HEK293 (cell line): ENCODE data around the gene CDT1.
A peak's percentile ranks its signal among the peaks of the same experiment; 100 is the strongest.

Source experiments
- CTCF ChIA-PET: fragments of 350-600 bp; formaldehyde crosslinking; extraction: SDS; loops from one replicate; lab custom pipeline; 2021; ENCODE audit warnings: antibody characterized with exemption; lab: Yijun Ruan, JAX
- POLR2A ChIA-PET: fragments of 300-600 bp; formaldehyde crosslinking; extraction: SDS; loops from one replicate; lab custom pipeline; 2020; ENCODE audit warnings: antibody characterized with exemption, inconsistent platforms; lab: Yijun Ruan, JAX
- H3K27ac ChIP-seq: fragments of 200-500 bp; sonication (Bioruptor generic); 2 replicates; pipeline ENCODE4 v1.5.1; 2014; ENCODE audit warnings: low read depth, low read length, control low read depth, inconsistent platforms; ENCODE audit errors: extremely low read depth
- H3K36me3 ChIP-seq, 2 experiments: fragments of 200-500 bp in 1 of 2; sonication (Bioruptor generic) in 1 of 2; 1 replicate in 1 of 2; 2 replicates in 1 of 2; pipeline ENCODE4 v1.5.1; 2014 to 2017; ENCODE audit warnings: inconsistent platforms in 2 of 2, low read length in 2 of 2; ENCODE audit not compliant: control insufficient read depth in 2 of 2, insufficient read depth in 1 of 2
- H3K4me1 ChIP-seq: fragments of 200-500 bp; sonication (Bioruptor generic); 2 replicates; pipeline ENCODE4 v1.5.1; 2014; ENCODE audit warnings: mild to moderate bottlenecking, low read length, inconsistent platforms; ENCODE audit not compliant: control insufficient read depth, insufficient read depth
- H3K4me3 ChIP-seq: 2 replicates; pipeline ENCODE4 v1.5.1; 2011; ENCODE audit warnings: low read depth, mild to moderate bottlenecking, control low read depth, low read length, moderate library complexity
- H3K9me3 ChIP-seq: fragments of 200-500 bp; sonication (Bioruptor generic); 2 replicates; pipeline ENCODE4 v1.5.1; 2014; ENCODE audit warnings: low read depth, low read length, inconsistent platforms; ENCODE audit not compliant: control insufficient read depth, insufficient read depth
- GLIS2 ChIP-seq: fragments of 450-650 bp; formaldehyde crosslinking; IDR thresholded peaks from 2 replicates; pipeline ENCODE4 v1.5.1; 2016; ENCODE audit warnings: missing biosample characterization, missing genetic modification characterization
- OSR2 ChIP-seq: fragments of 450-650 bp; formaldehyde crosslinking; IDR thresholded peaks from 2 replicates; pipeline ENCODE4 v1.5.1; 2016; ENCODE audit warnings: missing biosample characterization, missing genetic modification characterization
- WT1 ChIP-seq: fragments of 450-650 bp; formaldehyde crosslinking; IDR thresholded peaks from 2 replicates; pipeline ENCODE4 v1.5.1; 2016; ENCODE audit warnings: missing biosample characterization, missing genetic modification characterization
- ZBTB11 ChIP-seq: fragments of 450-650 bp; formaldehyde crosslinking; conservative IDR thresholded peaks from 2 replicates; pipeline ENCODE4 v1.5.1; 2016; ENCODE audit warnings: low read depth, missing biosample characterization, missing genetic modification characterization
- ZBTB17 ChIP-seq: fragments of 450-650 bp; formaldehyde crosslinking; IDR thresholded peaks from 2 replicates; pipeline ENCODE4 v1.5.1; 2016; ENCODE audit warnings: missing biosample characterization, missing genetic modification characterization
- ZBTB48 ChIP-seq: fragments of 450-650 bp; formaldehyde crosslinking; IDR thresholded peaks from 2 replicates; pipeline ENCODE4 v1.5.1; 2016; ENCODE audit warnings: missing biosample characterization, missing genetic modification characterization
- ZIC2 ChIP-seq: fragments of 450-650 bp; formaldehyde crosslinking; IDR thresholded peaks from 2 replicates; pipeline ENCODE4 v1.5.1; 2016; ENCODE audit warnings: missing biosample characterization, missing genetic modification characterization
- ZNF146 ChIP-seq: fragments of 450-650 bp; formaldehyde crosslinking; IDR thresholded peaks from 2 replicates; pipeline ENCODE4 v1.5.1; 2016; ENCODE audit warnings: missing biosample characterization, missing genetic modification characterization
- ZNF157 ChIP-seq: fragments of 450-650 bp; formaldehyde crosslinking; IDR thresholded peaks from 2 replicates; pipeline ENCODE4 v1.5.1; 2016; ENCODE audit warnings: missing biosample characterization, missing genetic modification characterization
- ZNF211 ChIP-seq: fragments of 450-650 bp; formaldehyde crosslinking; IDR thresholded peaks from 2 replicates; pipeline ENCODE4 v1.5.1; 2016; ENCODE audit warnings: low read depth, missing biosample characterization, missing genetic modification characterization
- ZNF223 ChIP-seq: fragments of 450-650 bp; formaldehyde crosslinking; IDR thresholded peaks from 2 replicates; pipeline ENCODE4 v1.5.1; 2016; ENCODE audit warnings: missing biosample characterization, missing genetic modification characterization
- ZNF341 ChIP-seq: fragments of 450-650 bp; formaldehyde crosslinking; IDR thresholded peaks from 2 replicates; pipeline ENCODE4; 2016; ENCODE audit warnings: low read depth, missing biosample characterization, missing genetic modification characterization
- ZNF394 ChIP-seq: fragments of 450-650 bp; formaldehyde crosslinking; IDR thresholded peaks from 2 replicates; pipeline ENCODE4 v1.5.1; 2016; ENCODE audit warnings: missing biosample characterization, missing genetic modification characterization, mild to moderate bottlenecking, moderate library complexity, borderline replicate concordance
- ZNF513 ChIP-seq: fragments of 450-650 bp; IDR thresholded peaks from 2 replicates; pipeline ENCODE4 v1.5.1; 2018; ENCODE audit warnings: missing biosample characterization, missing genetic modification characterization
- ZNF514 ChIP-seq: fragments of 450-650 bp; formaldehyde crosslinking; IDR thresholded peaks from 2 replicates; pipeline ENCODE4 v1.5.1; 2016; ENCODE audit warnings: missing biosample characterization, missing genetic modification characterization
- ZNF626 ChIP-seq: fragments of 450-650 bp; sonication (Bioruptor Pico); formaldehyde crosslinking; IDR thresholded peaks from 2 replicates; pipeline ENCODE4 v1.5.1; 2018; ENCODE audit warnings: missing biosample characterization, missing genetic modification characterization, inconsistent platforms
- TF ChIP-seq, protein P1 (sequence below): fragments of 450-650 bp; formaldehyde crosslinking; IDR thresholded peaks from 2 replicates; pipeline ENCODE4 v1.5.1; 2016; ENCODE audit warnings: missing biosample characterization, missing genetic modification characterization

The CDT1 gene

DNA sequence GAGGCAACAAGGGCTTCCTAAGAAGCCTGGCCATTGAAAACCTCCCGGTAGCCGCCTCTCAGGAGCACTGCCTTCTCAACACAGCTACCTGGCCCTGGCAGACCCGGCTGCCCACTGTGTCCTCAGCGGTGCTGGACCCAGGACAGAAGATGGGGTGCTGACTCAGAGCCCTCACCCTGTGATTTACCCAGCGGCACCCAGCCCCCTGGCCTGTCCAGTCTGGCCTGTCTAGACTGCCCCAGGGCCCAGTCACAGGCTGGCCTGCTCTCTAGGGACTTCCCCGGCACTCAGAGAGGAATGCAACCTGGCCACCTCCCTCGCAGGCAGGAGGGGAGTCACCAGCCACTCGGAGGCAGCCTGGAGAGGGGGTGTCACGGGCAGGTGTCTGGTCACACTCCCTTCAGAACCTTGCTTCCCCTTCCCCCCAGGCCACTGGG lies 38.7 kb upstream of the CDT1 start:
- H3K27ac ChIP-seq = no peak overlapping the region
- no peaks in the 10 kb centered on the region for H3K9me3 ChIP-seq
- no peaks in the 10 kb centered on the region for H3K36me3 ChIP-seq
- H3K4me1 ChIP-seq = peaks cover 22% of the 10 kb centered on the region
- no peak overlapping the region for H3K4me3 ChIP-seq
- POLR2A ChIA-PET = no interaction called here
- peak; percentile 51; the same call in 1 of the 2 replicates for TF ChIP-seq OSR2 (tag by site-specific recombination)
- no peak for TF ChIP-seq ZNF223 (tag by site-specific recombination)
- TF ChIP-seq ZIC2 (tag by site-specific recombination) = 0 out of 2 replicates have a peak, but pooled peaks have one; percentile 20
- TF ChIP-seq WT1 = peak; percentile 44; the same call in 1 of the 2 replicates
- CTCF ChIA-PET = interaction anchor here (3.2 kb wide), 1 partner anchor 28 kb away, joined by 25 read pairs; no protein-coding TSS in a partner anchor

GRCh38 chr16:88766975-88767374 lies 36.6 kb upstream of the CDT1 start:
- H3K4me3 ChIP-seq = no peak overlapping the region
- POLR2A ChIA-PET = interaction anchor here (6.8 kb wide), 1 partner anchor 15 kb away, joined by 97 read pairs; the partner anchor contains the start of gene PIEZO1
- no peak overlapping the region for H3K27ac ChIP-seq
- H3K36me3 ChIP-seq = no peaks in the 10 kb centered on the region
- TF ChIP-seq ZBTB17 (tag by site-specific recombination) (peak; percentile 47; the same call in 1 of the 2 replicates), ZNF211 (tag by site-specific recombination) (no peak), ZNF514 (tag by site-specific recombination) (no peak)
- CTCF ChIA-PET = interaction anchor here (0.7 to 9.2 kb wide), 2 partner anchors 16 to 30 kb away, joined by 3 to 58 read pairs; no protein-coding TSS in a partner anchor
- peaks cover 30% of the 10 kb centered on the region for H3K4me1 ChIP-seq
- H3K9me3 ChIP-seq = no peaks in the 10 kb centered on the region

GRCh38 chr16:88767546-88768070 lies 36.0 kb upstream of the CDT1 start:
- CTCF ChIA-PET = interaction anchor here (0.7 to 9.2 kb wide), 2 partner anchors 15 to 31 kb away, joined by 3 to 58 read pairs; no protein-coding TSS in a partner anchor
- no peaks in the 10 kb centered on the region for H3K36me3 ChIP-seq
- TF ChIP-seq ZBTB48 (tag by site-specific recombination) (peak; percentile 34; the same call in 1 of the 2 replicates), ZNF513 (no peak), ZNF146 (tag by site-specific recombination) (no peak)
- TF ChIP-seq, all 188 proteins: peak for 1
- Histone ChIP-seq H3K4me1 (peaks cover 30% of the 10 kb centered on the region), H3K27ac (no peak overlapping the region; the same call in 1 of the 2 replicates), H3K4me3 (no peak overlapping the region), H3K9me3 (no peaks in the 10 kb centered on the region)
- POLR2A ChIA-PET = interaction anchor here (6.8 kb wide), 1 partner anchor 15 kb away, joined by 97 read pairs; the partner anchor contains the start of gene PIEZO1

DNA sequence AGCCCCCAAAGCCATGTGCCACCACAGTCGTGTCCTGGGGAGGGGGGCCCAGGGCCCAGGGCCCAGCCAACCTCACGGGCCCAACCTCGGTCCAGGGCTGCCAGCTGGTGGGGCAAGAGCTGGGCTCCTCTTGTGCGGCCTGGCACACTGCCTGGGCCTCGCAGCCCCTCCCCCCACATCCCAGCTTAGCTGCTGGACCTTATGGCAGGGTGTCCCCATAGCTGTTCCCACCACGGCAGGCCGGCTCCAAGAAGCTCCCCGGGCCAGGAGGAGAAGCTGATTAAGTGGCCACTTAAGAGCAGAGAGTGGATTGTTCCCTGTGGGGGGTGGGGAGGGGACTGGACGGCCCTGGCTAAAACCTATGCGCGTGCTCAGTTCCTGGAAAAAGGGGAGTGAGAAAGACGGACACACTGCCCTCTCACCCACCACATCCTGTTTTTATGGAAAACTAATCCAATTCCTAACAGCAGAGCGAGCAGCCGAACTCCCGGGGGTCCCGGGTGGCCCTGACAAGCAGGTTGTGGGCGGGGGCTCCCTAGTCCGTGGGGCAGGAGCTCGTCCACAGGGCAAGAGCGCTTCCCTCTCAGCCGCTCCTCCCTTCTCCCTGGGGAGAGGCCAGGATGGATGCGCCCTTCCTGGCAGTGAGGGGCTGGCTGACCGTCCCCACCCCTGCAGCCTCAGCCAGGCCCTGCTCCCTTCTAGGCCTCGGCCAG lies 35.4 kb upstream of the CDT1 start:
- Histone ChIP-seq H3K27ac (no peak overlapping the region; the same call in 1 of the 2 replicates), H3K4me3 (no peak overlapping the region), H3K4me1 (peaks cover 30% of the 10 kb centered on the region), H3K36me3 (no peaks in the 10 kb centered on the region), H3K9me3 (no peaks in the 10 kb centered on the region)
- CTCF ChIA-PET = interaction anchor here (0.6 to 9.2 kb wide), 3 partner anchors 18 to 31 kb away, joined by 3 to 58 read pairs (median 5); no protein-coding TSS in a partner anchor
- POLR2A ChIA-PET = interaction anchor here (6.8 kb wide), 1 partner anchor 14 kb away, joined by 97 read pairs; the partner anchor contains the start of gene PIEZO1
- TF ChIP-seq ZNF157 (no peak), ZBTB11 (tag by site-specific recombination) (0 out of 2 replicates have a peak, but pooled peaks have one; percentile 21), ZNF626 (no peak), ZNF394 (tag by site-specific recombination) (peak; percentile 39; the same call in 1 of the 2 replicates), ZIC2 (tag by site-specific recombination) (no peak; the same call in 1 of the 2 replicates), ZNF341 (tag by site-specific recombination) (0 out of 2 replicates have a peak, but pooled peaks have one; percentile 33), GLIS2 (no peak)
- TF ChIP-seq, protein P1, sequence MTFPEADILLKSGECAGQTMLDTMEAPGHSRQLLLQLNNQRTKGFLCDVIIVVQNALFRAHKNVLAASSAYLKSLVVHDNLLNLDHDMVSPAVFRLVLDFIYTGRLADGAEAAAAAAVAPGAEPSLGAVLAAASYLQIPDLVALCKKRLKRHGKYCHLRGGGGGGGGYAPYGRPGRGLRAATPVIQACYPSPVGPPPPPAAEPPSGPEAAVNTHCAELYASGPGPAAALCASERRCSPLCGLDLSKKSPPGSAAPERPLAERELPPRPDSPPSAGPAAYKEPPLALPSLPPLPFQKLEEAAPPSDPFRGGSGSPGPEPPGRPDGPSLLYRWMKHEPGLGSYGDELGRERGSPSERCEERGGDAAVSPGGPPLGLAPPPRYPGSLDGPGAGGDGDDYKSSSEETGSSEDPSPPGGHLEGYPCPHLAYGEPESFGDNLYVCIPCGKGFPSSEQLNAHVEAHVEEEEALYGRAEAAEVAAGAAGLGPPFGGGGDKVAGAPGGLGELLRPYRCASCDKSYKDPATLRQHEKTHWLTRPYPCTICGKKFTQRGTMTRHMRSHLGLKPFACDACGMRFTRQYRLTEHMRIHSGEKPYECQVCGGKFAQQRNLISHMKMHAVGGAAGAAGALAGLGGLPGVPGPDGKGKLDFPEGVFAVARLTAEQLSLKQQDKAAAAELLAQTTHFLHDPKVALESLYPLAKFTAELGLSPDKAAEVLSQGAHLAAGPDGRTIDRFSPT (tag by site-specific recombination) = peak; percentile 20; the same call in 1 of the 2 replicates
